Ishikawa (cell line): ENCODE results near the gene STEAP1.

Source experiments
- CEBPB ChIP-seq: IDR thresholded peaks from 2 replicates; pipeline ENCODE4 v1.6.1; 2012
- CREB1 ChIP-seq: IDR thresholded peaks from 2 replicates; pipeline ENCODE4 v1.6.1; 2012; ENCODE audit warnings: low read depth
- TCF12 ChIP-seq: IDR thresholded peaks from 2 replicates; pipeline ENCODE4 v1.6.1; 2012; ENCODE audit warnings: low read depth
- YY1 ChIP-seq: IDR thresholded peaks from 2 replicates; pipeline ENCODE4 v1.6.1; 2012; ENCODE audit warnings: low read depth
- TF ChIP-seq, protein P1 (sequence below): IDR thresholded peaks from 2 replicates; pipeline ENCODE4 v1.6.1; 2012
- TF ChIP-seq, protein P2 (sequence below): IDR thresholded peaks from 2 replicates; pipeline ENCODE4 v1.6.1; 2012

DNA sequence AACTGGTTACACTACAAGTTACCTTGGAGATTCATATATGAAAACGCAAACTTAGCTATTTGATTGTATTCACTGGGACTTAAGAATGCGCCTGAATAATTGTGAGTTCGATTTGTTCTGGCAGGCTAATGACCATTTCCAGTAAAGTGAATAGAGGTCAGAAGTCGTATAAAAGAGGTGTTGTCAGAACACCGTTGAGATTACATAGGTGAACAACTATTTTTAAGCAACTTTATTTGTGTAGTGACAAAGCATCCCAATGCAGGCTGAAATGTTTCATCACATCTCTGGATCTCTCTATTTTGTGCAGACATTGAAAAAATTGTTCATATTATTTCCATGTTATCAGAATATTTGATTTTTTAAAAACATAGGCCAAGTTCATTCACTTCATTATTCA is 9.3 kb downstream of the STEAP1 start:
- TF ChIP-seq CEBPB: no peak
- TF ChIP-seq, protein P1, sequence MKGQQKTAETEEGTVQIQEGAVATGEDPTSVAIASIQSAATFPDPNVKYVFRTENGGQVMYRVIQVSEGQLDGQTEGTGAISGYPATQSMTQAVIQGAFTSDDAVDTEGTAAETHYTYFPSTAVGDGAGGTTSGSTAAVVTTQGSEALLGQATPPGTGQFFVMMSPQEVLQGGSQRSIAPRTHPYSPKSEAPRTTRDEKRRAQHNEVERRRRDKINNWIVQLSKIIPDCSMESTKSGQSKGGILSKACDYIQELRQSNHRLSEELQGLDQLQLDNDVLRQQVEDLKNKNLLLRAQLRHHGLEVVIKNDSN: no peak
- no peak for TF ChIP-seq YY1
- TF ChIP-seq TCF12: no peak
- TF ChIP-seq, protein P2, sequence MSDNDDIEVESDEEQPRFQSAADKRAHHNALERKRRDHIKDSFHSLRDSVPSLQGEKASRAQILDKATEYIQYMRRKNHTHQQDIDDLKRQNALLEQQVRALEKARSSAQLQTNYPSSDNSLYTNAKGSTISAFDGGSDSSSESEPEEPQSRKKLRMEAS: no peak
- no peak for TF ChIP-seq CREB1
